ENCODE results near the gene NUDT3. TPM values are rescaled to one million over a fixed set of nuclear protein-coding genes. Genes with fewer than 3 reads are reported as not detected.
"Not testable (repeated sequence)": the region's sequence is repeated elsewhere in the genome, so short reads cannot be mapped to it uniquely, and the experiment has no call there.

Gene NUDT3
- polyA plus RNA-seq, 6 donors from 2014 or later: 12.6 to 15.5 (median 14.0) TPM

DNA sequence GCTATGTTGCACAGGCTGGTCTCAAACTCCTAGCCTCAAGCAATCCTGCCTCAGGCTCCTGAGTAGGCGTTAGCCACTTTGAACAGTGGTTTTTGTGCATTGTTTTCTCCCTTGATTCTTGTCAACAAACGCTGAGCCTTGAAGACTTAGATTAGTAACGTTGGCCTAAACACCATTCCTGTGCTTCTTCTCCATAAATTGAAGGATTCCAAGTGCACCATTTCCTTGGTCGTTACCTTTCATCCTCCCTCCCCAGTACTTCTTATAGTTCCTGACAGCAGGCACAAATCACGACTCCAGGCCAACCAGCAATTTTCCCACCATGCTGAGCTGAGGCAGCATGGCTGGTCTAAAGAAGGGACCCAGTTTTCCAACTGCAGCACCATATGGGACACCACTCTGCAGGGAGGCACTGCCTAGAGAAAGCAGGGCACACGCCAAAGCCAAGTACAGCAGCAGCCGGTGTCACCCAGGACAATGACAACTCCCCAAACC, 24.5 kb upstream of the NUDT3 start:
- ATAC-seq (ENCODE audit: low read depth in 2 of 2) (no peak), DNase-seq (no peak)
- Mint-ChIP-seq H3K36me3 (peaks cover 0 to 7% of the 10 kb centered on the region in 2 donors), H3K9me3 (no peaks in the 10 kb centered on the region), H3K27ac (peak overlapping the region in 2 of 6 donors; percentile 5 to 42), H3K4me3 (no peak overlapping the region), H3K4me1 (peaks cover 8 to 13% (median 12%) of the 10 kb centered on the region in 3 donors), H3K27me3 (no peaks in the 10 kb centered on the region)

DNA sequence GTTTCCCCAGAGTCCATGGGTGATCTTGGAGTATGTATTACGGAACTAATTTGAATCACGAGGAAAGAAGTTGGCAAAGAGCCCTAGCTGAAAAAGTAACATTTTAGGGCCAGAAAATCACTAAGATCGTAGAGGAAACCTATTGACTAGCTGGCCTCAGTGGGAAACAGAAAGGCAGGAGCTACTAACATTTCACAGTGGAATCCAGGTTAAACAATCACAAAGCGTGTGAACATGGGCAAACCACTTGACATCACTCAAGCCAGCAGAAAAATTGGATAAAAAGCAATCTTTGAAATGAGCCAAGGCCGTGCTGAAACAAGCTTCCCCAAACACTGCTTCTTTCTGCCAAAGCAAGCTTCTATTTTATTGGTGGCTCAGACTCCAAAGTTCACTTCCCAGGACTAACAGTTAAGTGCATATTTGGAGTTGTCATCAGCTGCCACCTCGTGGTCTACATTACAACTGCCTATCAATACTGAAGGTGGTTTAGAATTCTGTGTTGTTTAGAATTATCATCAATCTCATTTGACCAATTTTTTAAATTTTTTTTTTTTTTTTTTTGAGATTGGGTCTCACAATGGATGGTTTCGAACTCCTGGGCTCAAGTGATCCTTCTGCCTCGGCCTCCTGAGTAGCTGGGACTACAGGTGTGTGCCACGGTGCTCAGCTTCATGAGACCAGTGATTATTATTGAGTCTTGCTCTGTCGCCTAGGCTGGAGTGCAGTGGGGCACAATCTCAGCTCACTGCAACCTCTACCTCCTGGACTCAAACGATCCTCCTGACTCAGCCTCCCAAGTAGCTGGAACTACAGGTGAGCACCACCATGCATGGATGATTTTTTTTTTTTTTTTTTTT, 22.8 kb upstream of the NUDT3 start:
- Mint-ChIP-seq H3K27ac (peak overlapping the region in 1 of 6 donors; percentile 75), H3K36me3 (peaks cover 0 to 7% of the 10 kb centered on the region in 2 donors), H3K27me3 (no peaks in the 10 kb centered on the region), H3K4me3 (no peak overlapping the region), H3K9me3 (no peaks in the 10 kb centered on the region), H3K4me1 (peaks cover 4 to 8% (median 5%) of the 10 kb centered on the region in 3 donors)
- peak; percentile 58 for DNase-seq
- ATAC-seq (ENCODE audit: low read depth in 2 of 2): peak; percentile 93 to 98

- Mint-ChIP-seq H3K27ac (no peak overlapping the region), H3K36me3 (no peaks in the 10 kb centered on the region), H3K4me3 (no peak overlapping the region), H3K27me3 (no peaks in the 10 kb centered on the region), H3K4me1 (peaks cover 3 to 8% (median 5%) of the 10 kb centered on the region in 3 donors), H3K9me3 (no peaks in the 10 kb centered on the region)
- DNase-seq: no peak
- no peak for ATAC-seq (ENCODE audit: low read depth in 2 of 2)
Observed at GRCh38 chr6:34412643-34413214, 20.3 kb upstream of the NUDT3 start.

GRCh38 chr6:34412016-34412415, 19.5 kb upstream of the NUDT3 start:
- no peaks in the 10 kb centered on the region for H3K9me3 Mint-ChIP-seq
- no peaks in the 10 kb centered on the region for H3K27me3 Mint-ChIP-seq
- DNase-seq (no peak), ATAC-seq (ENCODE audit: low read depth in 2 of 2) (no peak)
- peaks cover 3 to 8% (median 5%) of the 10 kb centered on the region in 3 donors for H3K4me1 Mint-ChIP-seq
- no peaks in the 10 kb centered on the region for H3K36me3 Mint-ChIP-seq
- H3K4me3 Mint-ChIP-seq: no peak overlapping the region
- H3K27ac Mint-ChIP-seq: peak overlapping the region in 2 of 6 donors; percentile 27 to 81

DNA sequence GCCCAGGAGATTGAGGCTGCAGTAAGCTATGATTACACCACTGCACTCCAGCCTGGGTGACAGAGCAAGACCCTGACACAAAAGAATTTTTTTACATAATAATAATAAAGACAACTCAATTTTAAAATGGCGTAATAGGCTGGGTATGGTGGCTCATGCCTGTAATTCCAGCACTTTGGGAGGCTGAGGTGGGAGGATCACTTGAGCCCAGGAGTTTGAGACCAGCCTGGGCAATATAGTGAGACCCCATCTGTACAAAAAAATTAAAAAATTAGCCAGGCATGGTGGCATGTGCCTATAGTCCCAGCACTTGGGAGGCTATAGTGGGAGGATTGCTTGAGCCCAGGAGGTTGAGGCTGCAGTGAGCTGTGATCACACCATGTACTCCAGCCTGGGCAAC, 15.4 kb upstream of the NUDT3 start:
- not testable (repeated sequence) for ATAC-seq (ENCODE audit: low read depth in 2 of 2); H3K27me3 Mint-ChIP-seq; H3K4me1 Mint-ChIP-seq; H3K27ac Mint-ChIP-seq; DNase-seq; H3K9me3 Mint-ChIP-seq; H3K4me3 Mint-ChIP-seq; H3K36me3 Mint-ChIP-seq

GRCh38 chr6:34396518-34396917, 4.0 kb upstream of the NUDT3 start:
- peaks cover 14 to 16% (median 15%) of the 10 kb centered on the region in 3 donors for H3K4me1 Mint-ChIP-seq
- ATAC-seq (ENCODE audit: low read depth in 2 of 2) (no peak), DNase-seq (no peak)
- H3K9me3 Mint-ChIP-seq: peaks cover 0 to 9% (median 3%) of the 10 kb centered on the region in 7 donors
- H3K36me3 Mint-ChIP-seq: no peaks in the 10 kb centered on the region
- no peak overlapping the region for H3K4me3 Mint-ChIP-seq
- H3K27me3 Mint-ChIP-seq: no peaks in the 10 kb centered on the region
- no peak overlapping the region for H3K27ac Mint-ChIP-seq

DNA sequence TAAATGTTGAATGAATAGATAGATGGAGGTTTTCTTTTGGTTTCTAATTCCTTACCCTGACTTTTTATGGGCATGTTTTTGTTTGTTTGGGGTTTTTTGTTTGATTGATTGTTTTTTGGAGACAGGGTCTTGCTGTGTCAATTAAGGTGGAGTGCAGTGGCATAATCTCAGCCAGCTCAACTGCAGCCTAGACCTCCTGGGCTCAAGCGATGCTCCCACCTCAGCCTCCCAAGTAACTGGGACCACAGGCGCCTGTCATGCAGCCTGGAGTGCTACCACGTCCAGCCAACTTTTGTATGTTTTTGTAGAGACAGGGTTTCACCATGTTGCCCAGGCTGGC, 1.5 kb upstream of the NUDT3 start:
- Mint-ChIP-seq H3K4me3 (peak overlapping the region in 4 of 8 donors; percentile 71 to 93 (median 90)), H3K4me1 (peaks cover 19 to 24% (median 22%) of the 10 kb centered on the region in 3 donors)
- ATAC-seq (ENCODE audit: low read depth in 2 of 2): no peak

DNA sequence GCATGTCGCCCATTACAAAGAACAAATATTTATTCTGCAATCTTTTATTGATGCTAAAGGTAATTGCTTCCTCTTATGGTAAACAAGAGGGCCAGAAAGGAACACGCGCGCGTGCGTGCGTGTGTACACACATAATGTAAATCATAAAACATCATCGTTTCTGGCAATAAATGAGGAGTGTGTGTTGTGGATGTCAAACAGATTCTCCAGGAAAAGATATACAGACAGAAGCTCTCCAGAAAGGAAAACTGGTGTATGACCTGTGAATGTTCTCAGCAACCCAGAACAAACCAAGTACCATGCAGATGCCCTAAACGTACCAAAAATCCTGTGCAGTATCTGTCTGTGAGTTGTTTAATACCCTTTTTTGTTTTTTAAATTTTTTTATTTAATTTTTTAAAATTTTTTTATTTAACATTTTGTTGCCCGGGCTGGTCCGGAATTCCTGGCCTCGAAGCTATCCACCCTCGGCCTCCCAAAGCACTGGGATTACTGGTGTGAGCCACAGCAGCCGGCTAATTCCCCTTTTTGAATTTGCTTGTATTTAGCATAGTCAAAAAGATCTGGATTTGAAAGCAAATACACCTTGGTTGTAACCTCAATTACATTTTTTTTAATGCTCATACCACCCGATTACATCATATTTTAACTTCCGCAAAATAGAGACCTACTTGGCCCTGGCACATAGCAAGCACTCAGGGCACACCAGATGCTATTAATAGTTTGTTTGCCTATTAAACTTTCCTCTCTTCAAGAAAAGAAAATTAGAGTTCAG, 909 bp upstream of the NUDT3 start:
- H3K27me3 Mint-ChIP-seq: no peaks in the 10 kb centered on the region
- no peaks in the 10 kb centered on the region for H3K36me3 Mint-ChIP-seq
- H3K4me1 Mint-ChIP-seq: peaks cover 19 to 26% (median 25%) of the 10 kb centered on the region in 3 donors
- peak overlapping the region in 4 of 6 donors; percentile 91 to 98 (median 96) for H3K27ac Mint-ChIP-seq
- H3K4me3 Mint-ChIP-seq: peak overlapping the region in 4 of 8 donors; percentile 71 to 99 (median 95)
- H3K9me3 Mint-ChIP-seq: peaks cover 0 to 9% (median 3%) of the 10 kb centered on the region in 7 donors
- DNase-seq: peak; percentile 52
- ATAC-seq (ENCODE audit: low read depth in 2 of 2): peak; percentile 24 to 31

More for the DNA sequence above, 1.5 kb upstream of the NUDT3 start:
- H3K9me3 Mint-ChIP-seq: peaks cover 0 to 9% (median 3%) of the 10 kb centered on the region in 7 donors
- no peak for DNase-seq
- no peaks in the 10 kb centered on the region for H3K36me3 Mint-ChIP-seq
- H3K27me3 Mint-ChIP-seq: no peaks in the 10 kb centered on the region
- H3K27ac Mint-ChIP-seq: peak overlapping the region in 2 of 6 donors; percentile 96 to 97

DNA sequence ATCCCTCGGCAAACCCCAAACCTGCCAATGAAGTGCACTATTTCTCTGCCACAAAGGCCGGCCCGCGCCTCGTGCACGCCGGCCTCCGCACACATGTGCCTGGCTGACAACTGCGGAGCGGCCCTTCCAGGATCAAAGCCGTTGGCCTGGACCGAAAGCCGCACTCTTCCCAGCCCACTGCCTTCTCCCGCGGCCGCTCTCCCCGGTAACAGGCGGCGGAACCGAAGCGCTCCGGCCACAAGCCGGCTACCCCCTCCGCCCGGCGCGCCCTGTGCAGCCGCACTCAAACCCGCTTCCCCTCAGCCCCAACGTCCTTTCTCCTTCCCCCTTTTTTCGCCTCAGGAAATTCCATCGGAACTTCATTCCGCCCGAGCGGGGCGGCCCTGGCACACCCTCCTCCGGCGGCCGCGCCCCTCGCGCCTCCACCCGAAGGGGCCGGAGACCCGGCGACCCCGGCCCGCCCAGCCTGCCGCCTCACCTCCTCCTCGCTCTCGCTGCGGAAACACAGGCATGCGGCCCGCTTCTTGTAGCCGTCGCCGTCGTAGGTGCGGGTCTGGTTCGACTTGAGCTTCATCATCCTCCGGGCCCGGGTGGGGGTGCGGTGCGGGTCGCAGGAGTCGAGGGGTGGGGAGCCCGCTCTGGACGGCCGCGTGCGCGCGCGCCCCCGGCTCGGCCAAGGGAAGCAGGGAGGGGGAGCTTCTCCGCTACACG, 528 bp downstream of the NUDT3 start:
- DNase-seq (peak; percentile 49), ATAC-seq (ENCODE audit: low read depth in 2 of 2) (peak; percentile 33 to 35)
- H3K27ac Mint-ChIP-seq: no peak overlapping the region
- no peaks in the 10 kb centered on the region for H3K36me3 Mint-ChIP-seq
- no peaks in the 10 kb centered on the region for H3K27me3 Mint-ChIP-seq
- H3K4me1 Mint-ChIP-seq: peaks cover 19 to 29% (median 28%) of the 10 kb centered on the region in 3 donors
- H3K9me3 Mint-ChIP-seq: peaks cover 0 to 9% (median 3%) of the 10 kb centered on the region in 7 donors
- no peak overlapping the region for H3K4me3 Mint-ChIP-seq

- H3K4me3 Mint-ChIP-seq: no peak overlapping the region
- H3K36me3 Mint-ChIP-seq: no peaks in the 10 kb centered on the region
- H3K4me1 Mint-ChIP-seq: peaks cover 20 to 34% (median 33%) of the 10 kb centered on the region in 3 donors
- H3K9me3 Mint-ChIP-seq: peaks cover 0 to 5% (median 1%) of the 10 kb centered on the region in 7 donors
- ATAC-seq (ENCODE audit: low read depth in 2 of 2): no peak
- no peaks in the 10 kb centered on the region for H3K27me3 Mint-ChIP-seq
- no peak overlapping the region for H3K27ac Mint-ChIP-seq
- no peak for DNase-seq
Observed at GRCh38 chr6:34391473-34391785, 1.0 kb downstream of the NUDT3 start.

DNA sequence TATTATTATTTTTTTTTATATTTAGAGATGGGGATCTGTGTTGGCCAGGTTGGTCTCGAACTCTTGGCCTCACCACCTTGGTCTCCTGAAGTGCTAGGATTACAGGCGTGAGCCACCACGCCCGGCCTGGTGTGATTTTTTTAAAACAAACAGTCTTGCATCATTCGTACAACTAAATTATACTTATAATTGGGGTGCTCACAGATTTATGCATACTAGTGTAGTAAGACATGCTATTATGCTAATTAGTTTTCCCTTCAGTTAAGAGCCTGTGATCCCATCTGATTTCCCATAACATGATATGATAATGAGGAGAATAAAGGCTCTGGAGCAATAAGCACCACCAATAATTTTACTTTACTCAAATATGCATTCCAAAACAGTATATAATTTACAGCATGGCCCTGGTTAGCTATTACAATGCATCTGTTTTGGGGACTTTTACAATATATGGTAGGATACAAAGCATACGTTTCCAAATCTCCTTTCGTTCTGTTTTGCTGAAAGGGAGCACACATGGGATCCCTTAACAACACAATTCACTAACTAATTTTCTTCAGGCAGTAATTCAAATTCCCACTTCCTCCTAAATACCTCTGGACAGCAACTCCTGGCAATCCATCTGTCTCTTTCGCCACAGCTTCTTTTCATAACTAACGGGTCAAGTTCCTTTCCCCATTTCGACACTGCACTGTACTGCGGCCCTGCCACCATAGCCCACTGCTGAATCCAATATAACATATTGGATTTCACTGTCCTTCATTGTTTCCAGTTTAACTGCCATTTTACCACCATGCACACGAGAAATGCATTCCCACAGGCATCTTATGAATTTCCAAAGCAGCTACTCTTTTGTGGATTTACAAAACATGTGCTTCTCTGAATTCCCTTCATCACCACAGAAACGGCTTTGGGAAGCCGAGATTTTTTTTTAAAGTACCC, 1.7 kb downstream of the NUDT3 start:
- H3K36me3 Mint-ChIP-seq: no peaks in the 10 kb centered on the region
- ATAC-seq (ENCODE audit: low read depth in 2 of 2): no peak
- H3K27ac Mint-ChIP-seq: no peak overlapping the region
- no peak for DNase-seq
- no peak overlapping the region for H3K4me3 Mint-ChIP-seq
- H3K4me1 Mint-ChIP-seq: peaks cover 23 to 41% (median 40%) of the 10 kb centered on the region in 3 donors
- H3K27me3 Mint-ChIP-seq: no peaks in the 10 kb centered on the region
- no peaks in the 10 kb centered on the region for H3K9me3 Mint-ChIP-seq

GRCh38 chr6:34389034-34389433, 3.4 kb downstream of the NUDT3 start:
- no peaks in the 10 kb centered on the region for H3K9me3 Mint-ChIP-seq
- no peak for DNase-seq
- ATAC-seq (ENCODE audit: low read depth in 2 of 2): no peak
- H3K27ac Mint-ChIP-seq: peak overlapping the region in 3 of 6 donors; percentile 3 to 53 (median 14)
- H3K4me1 Mint-ChIP-seq: peaks cover 28 to 55% (median 53%) of the 10 kb centered on the region in 3 donors
- H3K36me3 Mint-ChIP-seq: no peaks in the 10 kb centered on the region
- H3K27me3 Mint-ChIP-seq: no peaks in the 10 kb centered on the region
- H3K4me3 Mint-ChIP-seq: peak overlapping the region in 2 of 8 donors; percentile 25 to 42

Data from naive B cell (primary cell).